Measurements from ENCODE around the gene ARFGAP3. TPM values are rescaled to one million over a fixed set of nuclear protein-coding genes. Genes with fewer than 3 reads are reported as not detected.

Gene ARFGAP3
- total RNA-seq, 1 experiment from 2014 or later = 27.0 TPM

GRCh38 chr22:42878561-42879305 is 21.7 kb upstream of the ARFGAP3 start:
- in situ Hi-C loops (cut with HindIII; ENCODE audit: low pct_unique_long_range_greater_than_20kb, low sequenced_read_pairs) (no loop called here), intact Hi-C loops (cut with micrococcal nuclease; ENCODE audit: unreplicated experiment) (no loop called here)
- DNase-seq (ENCODE audit: low read depth, low spot score) = no peak
- Histone ChIP-seq H3K36me3 (ENCODE audit: control insufficient read depth, insufficient read depth, low read length) (no peaks in the 10 kb centered on the region), H3K4me1 (ENCODE audit: control insufficient read depth, insufficient read depth, low read length) (no peaks in the 10 kb centered on the region), H3K27me3 (ENCODE audit: control insufficient read depth, insufficient read depth, low read length) (no peaks in the 10 kb centered on the region), H3K4me3 (ENCODE audit: low read depth in 2 of 2, low read length in 2 of 2) (no peak overlapping the region), H3K9me3 (ENCODE audit: control insufficient read depth, insufficient read depth, low read depth, low read length) (no peaks in the 10 kb centered on the region), H3K27ac (ENCODE audit: low read length) (no peak overlapping the region)
- BruUV-seq (replicated peaks) = no TSS peak
- no peak for TF ChIP-seq SIN3A (IDR thresholded peaks at IDR 0.05; ENCODE audit: borderline replicate concordance, insufficient read depth, low read depth, low read length)
- TF ChIP-seq POLR2AphosphoS5 (IDR thresholded peaks at IDR 0.05; ENCODE audit: low read depth, low read length) = no peak
- TF ChIP-seq TCF7L2 (IDR thresholded peaks at IDR 0.05; ENCODE audit: low read depth, low read length) = no peak
- no peak for TF ChIP-seq REST (IDR thresholded peaks at IDR 0.05; ENCODE audit: insufficient read depth in 1 of 2, low read depth in 2 of 2, low read length in 1 of 2)
- no peak for TF ChIP-seq CTCF (IDR thresholded peaks at IDR 0.05)
- ChIA-PET CTCF (no interaction called here), POLR2A (no interaction called here)
- no peak; the same call in 1 of the 2 replicates for ATAC-seq

- CTCF ChIA-PET = no interaction called here
- no peaks in the 10 kb centered on the region; the same call in 1 of the 2 replicates for H3K36me3 ChIP-seq (ENCODE audit: control insufficient read depth, insufficient read depth, low read length)
- POLR2A ChIA-PET = no interaction called here
- no peak for DNase-seq (ENCODE audit: low read depth, low spot score)
- no TSS peak for BruUV-seq (replicated peaks)
- intact Hi-C loops (cut with micrococcal nuclease; ENCODE audit: unreplicated experiment) (no loop called here), in situ Hi-C loops (cut with HindIII; ENCODE audit: low pct_unique_long_range_greater_than_20kb, low sequenced_read_pairs) (no loop called here)
- H3K27me3 ChIP-seq (ENCODE audit: control insufficient read depth, insufficient read depth, low read length) = no peaks in the 10 kb centered on the region
- no peak overlapping the region for H3K4me3 ChIP-seq (ENCODE audit: low read depth in 2 of 2, low read length in 2 of 2)
- TF ChIP-seq SIN3A (IDR thresholded peaks at IDR 0.05; ENCODE audit: borderline replicate concordance, insufficient read depth, low read depth, low read length) (no peak), REST (IDR thresholded peaks at IDR 0.05; ENCODE audit: insufficient read depth in 1 of 2, low read depth in 2 of 2, low read length in 1 of 2) (no peak), CTCF (IDR thresholded peaks at IDR 0.05) (no peak), POLR2AphosphoS5 (IDR thresholded peaks at IDR 0.05; ENCODE audit: low read depth, low read length) (no peak), TCF7L2 (IDR thresholded peaks at IDR 0.05; ENCODE audit: low read depth, low read length) (no peak)
- ATAC-seq = no peak
- no peaks in the 10 kb centered on the region for H3K4me1 ChIP-seq (ENCODE audit: control insufficient read depth, insufficient read depth, low read length)
- H3K27ac ChIP-seq (ENCODE audit: low read length) = no peak overlapping the region
- H3K9me3 ChIP-seq (ENCODE audit: control insufficient read depth, insufficient read depth, low read depth, low read length) = no peaks in the 10 kb centered on the region
Measured at GRCh38 chr22:42877597-42878340, 20.7 kb upstream of the ARFGAP3 start.
